Naive thymus-derived CD4-positive, alpha-beta T cell (primary cell): ENCODE data around the gene GIGYF2. TPM values are rescaled to one million over a fixed set of nuclear protein-coding genes. Genes with fewer than 3 reads are reported as not detected.
A peak's percentile ranks its signal among the peaks of the same experiment; 100 is the strongest.

Source experiments
- ATAC-seq: fragments of 150-1000 bp; cut with Tn5 transposase; 2 replicates; pipeline ENCODE4 v1.10.0; 2021; ENCODE audit warnings: mild to moderate bottlenecking, moderate library complexity
- CTCF ChIA-PET: fragments of 350-600 bp; sonication (Branson Sonifier 250); formaldehyde crosslinking; loops from one replicate; lab custom pipeline; 2021; ENCODE audit warnings: antibody characterized with exemption; lab: Charles Lee
- POLR2A ChIA-PET: fragments of 350-600 bp; sonication (Branson Sonifier 250); formaldehyde crosslinking; loops from one replicate; lab custom pipeline; 2021; ENCODE audit warnings: antibody characterized with exemption, inconsistent platforms; lab: Charles Lee
- DNase-seq, 9 donors: peaks; one replicate each; pipeline versions ENCODE4 v3.0.0 to v3.0.0-alpha.2; 2020 to 2022; ENCODE audit warnings: mixed read lengths in 1 of 9
- H3K27ac ChIP-seq: one replicate; pipeline ENCODE4 v1.7.0; 2013; ENCODE audit warnings: mild to moderate bottlenecking, low read depth, low read length, moderate library complexity
- H3K27me3 ChIP-seq, 2 donors: one replicate each; pipeline ENCODE4 v1.7.0; 2013; ENCODE audit warnings: low read length in 2 of 2, mild to moderate bottlenecking in 2 of 2, moderate library complexity in 2 of 2; ENCODE audit not compliant: control insufficient read depth in 2 of 2, insufficient read depth in 2 of 2
- H3K36me3 ChIP-seq, 3 experiments: 1 replicate in 2 of 3; 2 replicates in 1 of 3; pipeline ENCODE4 v1.7.0; 2013; ENCODE audit warnings: low read length in 3 of 3, mild to moderate bottlenecking in 3 of 3, moderate library complexity in 1 of 3; ENCODE audit not compliant: insufficient read depth in 3 of 3, control insufficient read depth in 2 of 3
- H3K4me1 ChIP-seq, 2 donors: one replicate each; pipeline ENCODE4 v1.7.0; 2013; ENCODE audit warnings: low read length in 2 of 2, mild to moderate bottlenecking in 2 of 2, moderate library complexity in 1 of 2; ENCODE audit not compliant: control insufficient read depth in 2 of 2, insufficient read depth in 2 of 2
- H3K4me3 ChIP-seq: 2 replicates; pipeline ENCODE4 v1.7.0; 2013; ENCODE audit warnings: mild to moderate bottlenecking, low read length
- H3K9me3 ChIP-seq, 3 experiments: 1 replicate in 2 of 3; 2 replicates in 1 of 3; pipeline ENCODE4 v1.7.0; 2013; ENCODE audit warnings: low read length in 3 of 3; ENCODE audit not compliant: control insufficient read depth in 2 of 3
- H3K27ac Mint-ChIP-seq, 9 donors: one replicate each; pipeline ENCODE4 v1.8.0; 2020 to 2022; ENCODE audit warnings: mixed read lengths in 9 of 9, mild to moderate bottlenecking in 8 of 9, moderate library complexity in 5 of 9, inconsistent platforms in 2 of 9
- H3K27me3 Mint-ChIP-seq, 5 donors: one replicate each; pipeline ENCODE4 v1.8.0; 2021 to 2022; ENCODE audit warnings: mixed read lengths in 5 of 5, mild to moderate bottlenecking in 1 of 5
- H3K36me3 Mint-ChIP-seq, 5 donors: one replicate each; pipeline ENCODE4 v1.8.0; 2020 to 2022; ENCODE audit warnings: mixed read lengths in 5 of 5, mild to moderate bottlenecking in 3 of 5, inconsistent platforms in 1 of 5
- H3K4me1 Mint-ChIP-seq, 7 donors: one replicate each; pipeline ENCODE4 v1.8.0; 2020 to 2022; ENCODE audit warnings: mixed read lengths in 7 of 7, mild to moderate bottlenecking in 3 of 7, inconsistent platforms in 1 of 7
- H3K4me3 Mint-ChIP-seq, 10 donors: one replicate each; pipeline ENCODE4 v1.8.0; 2020 to 2022; ENCODE audit warnings: mild to moderate bottlenecking in 10 of 10, mixed read lengths in 10 of 10, moderate library complexity in 6 of 10, inconsistent platforms in 2 of 10
- H3K9me3 Mint-ChIP-seq, 11 donors: one replicate each; pipeline ENCODE4 v1.8.0; 2020 to 2022; ENCODE audit warnings: mixed read lengths in 11 of 11, mild to moderate bottlenecking in 4 of 11, inconsistent platforms in 1 of 11, moderate library complexity in 1 of 11
- intact Hi-C, 2 donors: fragments of 100-400 bp; cut with micrococcal nuclease; formaldehyde crosslinking; loops; one replicate each; pipeline ENCODE4 v1.15.1; 2023
- polyA plus RNA-seq, 2 donors: library from polyadenylated mRNA; unstranded; fragments of 300-500 nt; fragmentation: Illumina TruSeq; gene quantifications; one replicate each; pipeline ENCODE4 v1.2.3, GENCODE V29; 2021
- total RNA-seq, 6 experiments: library from RNA in 5 of 6; stranded (reverse) in 5 of 6; gene quantifications; 1 replicate in 5 of 6; 2 replicates in 1 of 6; pipeline ENCODE4 v1.2.3 and lab custom pipeline; 2021 to 2026

GIGYF2 gene
- total and polyA plus RNA-seq, 7 experiments from 2014 or later, result 25.3 to 82.8 (median 72.3) TPM

DNA sequence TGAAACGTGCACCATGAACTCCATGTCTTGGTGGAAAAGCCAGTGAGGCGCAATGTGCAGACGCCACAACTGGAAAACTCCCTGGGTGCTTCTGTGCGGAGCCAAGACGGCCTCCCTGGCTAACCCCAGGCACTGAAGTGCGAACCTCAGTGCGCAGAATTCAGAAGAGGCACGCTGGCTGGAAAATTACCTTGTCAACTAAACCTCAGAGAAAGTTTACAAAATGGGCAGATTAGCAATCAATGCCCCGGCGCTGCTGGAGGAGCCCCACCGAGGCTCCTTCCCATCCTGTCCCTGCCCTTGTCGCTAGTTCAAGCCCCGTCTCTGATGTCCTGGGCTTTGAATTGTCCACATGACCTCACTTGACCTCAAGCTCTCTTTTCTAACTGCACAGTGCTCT lies 195.1 kb downstream of the GIGYF2 start:
- ChIA-PET POLR2A (no interaction called here), CTCF (no interaction called here)
- ATAC-seq (no peak), DNase-seq (no peak)
- intact Hi-C loops, result no loop called here
- no peak overlapping the region for H3K27ac ChIP-seq
- no peaks in the 10 kb centered on the region for H3K4me1 ChIP-seq
- no peak overlapping the region for H3K27ac Mint-ChIP-seq
- H3K9me3 Mint-ChIP-seq, result no peaks in the 10 kb centered on the region
- H3K9me3 ChIP-seq, result no peaks in the 10 kb centered on the region
- peak overlapping the region in 1 of 10 donors; percentile 40 for H3K4me3 Mint-ChIP-seq
- no peaks in the 10 kb centered on the region for H3K36me3 ChIP-seq
- H3K4me1 Mint-ChIP-seq, result peaks cover 0 to 1% (median 0%) of the 10 kb centered on the region in 7 donors
- H3K36me3 Mint-ChIP-seq, result no peaks in the 10 kb centered on the region
- H3K27me3 ChIP-seq, result no peaks in the 10 kb centered on the region
- peaks cover 0 to 25% (median 16%) of the 10 kb centered on the region in 5 donors for H3K27me3 Mint-ChIP-seq
- H3K4me3 ChIP-seq, result no peak overlapping the region

DNA sequence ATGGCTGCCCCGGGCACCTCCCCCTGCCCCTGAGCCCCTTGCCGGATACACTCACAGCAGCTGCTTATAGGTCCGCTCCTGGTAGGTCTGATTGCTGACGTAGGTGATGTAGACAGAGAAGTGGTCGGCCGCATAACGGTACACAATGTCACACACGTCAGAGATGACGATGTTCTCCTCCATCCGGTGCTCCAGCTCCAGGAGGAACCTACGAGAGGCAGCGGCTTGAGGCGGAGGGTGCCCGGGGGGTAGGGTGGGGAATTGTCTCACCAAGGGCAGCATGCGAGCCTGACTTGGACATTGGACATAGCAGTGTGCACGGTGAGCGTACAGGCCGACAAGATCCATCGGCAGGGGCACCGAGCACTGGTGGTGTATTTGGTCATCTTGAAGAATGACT lies 195.7 kb downstream of the GIGYF2 start:
- Histone ChIP-seq H3K27me3 (no peaks in the 10 kb centered on the region), H3K4me3 (no peak overlapping the region), H3K36me3 (no peaks in the 10 kb centered on the region), H3K9me3 (no peaks in the 10 kb centered on the region), H3K27ac (no peak overlapping the region), H3K4me1 (no peaks in the 10 kb centered on the region)
- Mint-ChIP-seq H3K4me3 (no peak overlapping the region), H3K36me3 (no peaks in the 10 kb centered on the region), H3K4me1 (peaks cover 0 to 1% (median 0%) of the 10 kb centered on the region in 7 donors), H3K27ac (peak overlapping the region in 1 of 9 donors; percentile 14), H3K9me3 (no peaks in the 10 kb centered on the region), H3K27me3 (peaks cover 0 to 25% (median 16%) of the 10 kb centered on the region in 5 donors)
- CTCF ChIA-PET, result no interaction called here
- DNase-seq, result no peak
- no peak for ATAC-seq
- POLR2A ChIA-PET, result no interaction called here
- intact Hi-C loops, result no loop called here

DNA sequence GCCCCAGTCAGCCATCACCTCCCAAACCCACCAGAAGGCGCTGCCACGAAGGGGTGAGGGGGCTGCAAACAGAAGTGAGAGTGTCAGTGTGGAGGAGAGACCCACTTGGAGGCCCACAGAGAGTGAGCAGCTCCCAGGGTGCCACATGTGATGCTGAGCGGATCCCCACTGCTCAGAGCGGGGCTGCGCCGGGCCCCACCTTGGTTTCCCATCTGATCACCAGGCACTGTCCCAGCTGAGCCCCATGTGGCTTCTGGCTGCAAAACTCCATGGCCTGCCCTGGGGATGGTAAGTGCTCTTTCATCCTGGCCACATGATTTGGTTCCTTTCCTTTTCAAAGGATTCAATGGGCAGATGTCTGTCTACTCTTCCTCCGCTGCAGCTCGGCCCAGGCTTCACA lies 196.7 kb downstream of the GIGYF2 start:
- Histone ChIP-seq H3K27ac (no peak overlapping the region), H3K4me1 (no peaks in the 10 kb centered on the region), H3K36me3 (no peaks in the 10 kb centered on the region), H3K27me3 (no peaks in the 10 kb centered on the region), H3K9me3 (no peaks in the 10 kb centered on the region), H3K4me3 (no peak overlapping the region)
- Mint-ChIP-seq H3K9me3 (no peaks in the 10 kb centered on the region), H3K4me1 (peaks cover 0 to 1% (median 0%) of the 10 kb centered on the region in 7 donors), H3K27ac (no peak overlapping the region), H3K27me3 (peaks cover 0 to 25% (median 16%) of the 10 kb centered on the region in 5 donors), H3K4me3 (no peak overlapping the region), H3K36me3 (no peaks in the 10 kb centered on the region)
- DNase-seq (no peak), ATAC-seq (no peak)
- ChIA-PET CTCF (no interaction called here), POLR2A (no interaction called here)
- intact Hi-C loops, result no loop called here

DNA sequence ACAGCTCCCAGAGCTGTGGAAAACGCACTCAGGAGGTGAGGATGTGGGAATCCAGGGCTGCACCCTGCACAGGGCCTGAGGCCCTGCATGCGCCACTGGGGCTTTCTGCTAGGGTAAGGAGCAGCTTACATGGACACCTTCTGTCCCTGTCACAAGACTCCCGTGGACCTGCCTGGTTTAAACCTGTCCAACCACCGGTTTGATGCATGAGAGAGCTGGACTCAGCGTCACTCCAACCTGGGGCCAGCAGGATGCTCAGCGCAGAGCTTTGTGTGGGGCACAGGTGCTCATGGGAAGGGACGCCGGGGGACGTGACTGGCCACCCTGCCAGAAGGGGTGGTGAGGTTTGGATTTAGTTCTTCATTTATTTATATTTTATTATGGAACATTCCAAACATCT lies 197.1 kb downstream of the GIGYF2 start:
- no peak overlapping the region for H3K4me3 ChIP-seq
- Mint-ChIP-seq H3K4me3 (no peak overlapping the region), H3K27me3 (peaks cover 0 to 25% (median 16%) of the 10 kb centered on the region in 5 donors), H3K27ac (no peak overlapping the region), H3K36me3 (no peaks in the 10 kb centered on the region), H3K4me1 (peaks cover 0 to 1% (median 0%) of the 10 kb centered on the region in 7 donors), H3K9me3 (no peaks in the 10 kb centered on the region)
- ChIA-PET CTCF (interaction anchor here (0.5 kb wide), 1 partner anchor 174 kb away, joined by 4 read pairs; no protein-coding TSS in a partner anchor), POLR2A (no interaction called here)
- no peaks in the 10 kb centered on the region for H3K4me1 ChIP-seq
- H3K9me3 ChIP-seq, result no peaks in the 10 kb centered on the region
- H3K27me3 ChIP-seq, result no peaks in the 10 kb centered on the region
- no peak overlapping the region for H3K27ac ChIP-seq
- H3K36me3 ChIP-seq, result no peaks in the 10 kb centered on the region
- intact Hi-C loops, result no loop called here
- DNase-seq (no peak), ATAC-seq (no peak)

DNA sequence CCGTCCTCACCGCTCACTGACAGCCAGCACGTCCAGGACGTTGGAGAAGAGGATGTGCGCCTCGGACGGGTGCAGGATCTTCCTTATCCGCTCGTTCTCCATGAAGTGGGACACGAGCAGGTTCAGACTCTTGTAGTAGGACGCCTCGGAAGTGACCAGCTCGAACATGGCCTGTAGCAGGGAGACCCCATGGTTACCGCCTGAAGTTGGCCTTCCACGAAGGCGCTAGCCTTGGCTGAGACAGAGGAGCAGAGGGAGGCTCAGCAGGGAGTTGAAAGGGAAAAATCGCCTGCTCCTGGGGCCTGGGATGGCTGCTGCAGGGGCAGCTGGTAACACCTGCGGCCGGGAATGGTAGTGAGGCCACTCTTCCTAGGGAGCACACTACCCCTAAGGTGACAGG lies 197.6 kb downstream of the GIGYF2 start:
- Mint-ChIP-seq H3K4me3 (no peak overlapping the region), H3K4me1 (peaks cover 0 to 1% (median 0%) of the 10 kb centered on the region in 7 donors), H3K9me3 (no peaks in the 10 kb centered on the region), H3K27ac (no peak overlapping the region), H3K27me3 (peaks cover 0 to 25% (median 16%) of the 10 kb centered on the region in 5 donors), H3K36me3 (no peaks in the 10 kb centered on the region)
- intact Hi-C loops, result no loop called here
- POLR2A ChIA-PET, result no interaction called here
- no peak for ATAC-seq
- no peaks in the 10 kb centered on the region for H3K9me3 ChIP-seq
- H3K36me3 ChIP-seq, result no peaks in the 10 kb centered on the region
- no peak for DNase-seq
- no peak overlapping the region for H3K27ac ChIP-seq
- H3K27me3 ChIP-seq, result no peaks in the 10 kb centered on the region
- no peaks in the 10 kb centered on the region for H3K4me1 ChIP-seq
- H3K4me3 ChIP-seq, result no peak overlapping the region
- CTCF ChIA-PET, result interaction anchor here (0.5 kb wide), 1 partner anchor 174 kb away, joined by 4 read pairs; no protein-coding TSS in a partner anchor

DNA sequence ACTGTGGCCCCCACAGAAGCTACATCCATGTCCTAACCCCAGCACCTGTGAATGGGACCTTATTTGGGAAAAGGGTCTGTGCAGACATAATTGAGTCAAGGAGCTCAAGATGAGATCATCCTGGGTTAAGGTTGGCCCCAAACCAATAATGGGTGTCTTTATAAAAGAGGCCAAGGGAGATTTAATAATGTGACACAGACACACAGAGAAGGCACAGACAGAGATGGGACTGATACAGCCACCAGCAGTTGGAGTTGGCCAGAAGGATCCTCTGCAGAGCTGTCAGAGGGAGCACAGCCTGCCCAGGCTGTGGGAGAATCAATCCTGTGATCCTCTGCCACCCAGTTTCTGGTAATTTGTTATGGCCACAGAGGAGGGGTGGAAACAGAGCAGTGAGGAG lies 199.0 kb downstream of the GIGYF2 start:
- POLR2A ChIA-PET, result no interaction called here
- intact Hi-C loops, result no loop called here

More for the DNA sequence above, 199.0 kb downstream of the GIGYF2 start:
- Histone ChIP-seq H3K4me1 (no peaks in the 10 kb centered on the region), H3K4me3 (no peak overlapping the region), H3K27ac (no peak overlapping the region), H3K9me3 (no peaks in the 10 kb centered on the region), H3K27me3 (no peaks in the 10 kb centered on the region), H3K36me3 (no peaks in the 10 kb centered on the region)
- peaks cover 0 to 16% (median 11%) of the 10 kb centered on the region in 5 donors for H3K27me3 Mint-ChIP-seq
- no peak overlapping the region for H3K4me3 Mint-ChIP-seq
- ATAC-seq, result no peak
- H3K27ac Mint-ChIP-seq, result no peak overlapping the region
- CTCF ChIA-PET, result no interaction called here
- no peaks in the 10 kb centered on the region for H3K36me3 Mint-ChIP-seq
- H3K9me3 Mint-ChIP-seq, result no peaks in the 10 kb centered on the region
- DNase-seq, result no peak
- H3K4me1 Mint-ChIP-seq, result peaks cover 0 to 1% (median 0%) of the 10 kb centered on the region in 7 donors
